Measurements from ENCODE around the gene WSB1.
A peak's percentile ranks its signal among the peaks of the same experiment; 100 is the strongest.
"Not testable (repeated sequence)": the region's sequence is repeated elsewhere in the genome, so short reads cannot be mapped to it uniquely, and the experiment has no call there.

WSB1 gene

DNA sequence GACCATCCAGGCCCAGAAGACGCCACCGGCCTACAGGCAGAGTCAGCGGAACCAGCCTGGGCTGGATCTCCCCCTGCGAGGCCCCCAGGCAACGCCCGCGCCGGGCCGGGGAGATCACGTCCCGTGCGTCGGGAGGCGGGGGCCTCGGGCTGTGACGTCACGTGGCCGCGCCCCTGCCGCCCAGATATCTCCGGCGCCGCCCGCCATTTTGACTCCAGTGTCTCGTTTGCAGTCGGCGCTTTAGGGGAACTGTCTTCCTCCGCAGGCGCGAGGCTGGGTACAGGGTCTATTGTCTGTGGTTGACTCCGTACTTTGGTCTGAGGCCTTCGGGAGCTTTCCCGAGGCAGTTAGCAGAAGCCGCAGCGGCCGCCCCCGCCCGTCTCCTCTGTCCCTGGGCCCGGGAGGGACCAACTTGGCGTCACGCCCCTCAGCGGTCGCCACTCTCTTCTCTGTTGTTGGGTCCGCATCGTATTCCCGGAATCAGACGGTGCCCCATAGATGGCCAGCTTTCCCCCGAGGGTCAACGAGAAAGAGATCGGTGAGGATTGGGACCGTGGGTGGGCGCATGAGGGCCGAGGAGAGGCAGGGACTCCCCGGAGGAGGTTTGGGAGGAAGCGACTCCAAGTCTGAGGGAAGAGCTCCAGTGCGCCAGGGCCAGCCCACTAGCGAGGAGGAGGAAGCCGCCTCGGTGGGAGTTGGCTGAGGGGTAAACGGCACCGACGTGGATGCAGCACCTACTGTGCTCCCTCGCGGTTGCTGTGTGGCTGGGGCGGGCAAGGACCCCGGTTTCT is at the start of gene WSB1:
WSB1 (plus strand) TSS at position 217 of the 791 bp plus-strand sequence; CDS start at position 499, 282 bp downstream.
- peak; percentile 76 to 91 (median 87) for DNase-seq (ENCODE audit: low read depth in 3 of 3)

- DNase-seq (ENCODE audit: low read depth in 3 of 3): no peak
Observed at GRCh38 chr17:27244491-27245223, 49.3 kb upstream of the WSB1 start.

DNA sequence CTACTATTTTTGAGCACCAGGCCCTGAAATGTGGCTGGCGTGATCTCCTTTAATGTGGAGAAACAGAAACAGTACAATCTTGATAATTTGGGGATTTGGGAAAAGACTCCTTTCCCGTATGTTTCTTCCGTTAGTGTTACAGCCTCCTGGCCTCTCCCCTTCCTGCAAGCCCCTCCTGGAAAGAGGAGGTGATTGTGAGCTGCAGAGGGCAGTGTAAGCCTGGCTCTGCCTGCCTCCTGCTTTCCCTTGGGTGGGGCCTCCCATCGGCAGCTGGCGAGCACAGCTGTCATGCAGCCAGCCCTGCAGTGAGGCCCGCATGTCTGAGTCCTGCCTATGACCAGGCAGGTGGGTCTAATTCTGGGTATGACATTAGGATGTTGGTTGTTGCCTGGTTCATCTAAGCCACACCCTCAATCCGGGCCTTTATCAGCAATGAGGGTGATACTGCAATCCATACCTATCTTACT is 48.7 kb upstream of the WSB1 start:
- DNase-seq (ENCODE audit: low read depth in 3 of 3): peak; percentile 4 to 41 (median 8)

DNA sequence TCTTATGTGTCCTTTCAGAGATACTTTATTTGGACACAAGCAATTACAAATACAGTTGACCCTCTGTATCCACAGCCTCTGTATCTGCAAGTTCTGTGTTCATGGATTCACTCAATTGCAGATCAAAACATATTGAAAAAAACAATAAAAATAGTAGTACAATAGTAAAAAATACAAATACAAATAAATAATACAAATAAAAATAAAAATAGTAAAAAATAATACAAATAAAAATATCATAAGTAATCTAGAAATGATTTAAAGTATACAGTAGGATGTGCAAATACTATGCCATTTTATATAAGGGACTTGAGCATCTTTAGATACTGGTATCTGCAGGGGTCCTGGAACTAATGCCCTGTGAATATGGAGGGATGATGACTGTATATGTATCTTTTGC is 47.4 kb upstream of the WSB1 start:
- no peak for DNase-seq (ENCODE audit: low read depth in 3 of 3)

- no peak for DNase-seq (ENCODE audit: low read depth in 3 of 3)
Observed at GRCh38 chr17:27247071-27247957, 46.6 kb upstream of the WSB1 start.

- DNase-seq (ENCODE audit: low read depth in 3 of 3): no peak
Observed at GRCh38 chr17:27247958-27248342, 46.0 kb upstream of the WSB1 start.

DNA sequence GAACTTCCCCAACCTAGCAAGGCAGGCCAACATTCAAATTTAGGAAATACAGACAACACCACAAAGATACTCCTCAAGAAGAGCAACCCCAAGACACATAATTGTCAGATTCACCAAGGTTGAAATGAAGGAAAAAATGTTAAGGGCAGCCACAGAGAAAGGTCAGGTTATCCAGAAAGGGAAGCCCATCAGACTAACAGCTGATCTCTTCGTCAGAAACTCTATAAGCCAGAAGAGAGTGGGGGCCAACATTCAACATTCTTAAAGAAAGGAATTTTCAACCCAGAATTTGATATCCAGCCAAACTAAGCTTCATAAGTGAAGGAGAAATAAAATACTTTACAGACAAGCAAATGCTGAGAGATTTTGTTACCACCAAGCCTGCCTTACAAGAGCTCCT is 43.1 kb upstream of the WSB1 start:
- DNase-seq (ENCODE audit: low read depth in 3 of 3): not testable (repeated sequence)

DNA sequence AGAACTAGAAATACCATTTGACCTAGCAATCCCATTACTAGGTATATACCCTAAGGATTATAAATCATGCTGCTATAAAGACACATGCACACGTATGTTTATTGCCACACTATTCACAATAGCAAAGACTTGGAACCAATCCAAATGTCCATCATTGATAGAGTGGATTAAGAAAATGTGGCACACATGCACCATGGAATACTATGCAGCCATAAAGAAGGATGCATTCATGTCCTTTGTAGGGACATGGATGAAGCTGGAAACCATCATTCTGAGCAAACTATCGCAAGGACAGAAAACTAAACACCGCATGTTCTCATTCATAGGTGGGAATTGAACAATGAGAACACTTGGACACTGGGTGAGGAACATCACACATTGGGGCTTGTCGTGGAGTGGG is 39.1 kb upstream of the WSB1 start:
- DNase-seq (ENCODE audit: low read depth in 3 of 3): not testable (repeated sequence)

GRCh38 chr17:27256225-27257030 is 37.5 kb upstream of the WSB1 start:
- DNase-seq (ENCODE audit: low read depth in 3 of 3): no peak

DNA sequence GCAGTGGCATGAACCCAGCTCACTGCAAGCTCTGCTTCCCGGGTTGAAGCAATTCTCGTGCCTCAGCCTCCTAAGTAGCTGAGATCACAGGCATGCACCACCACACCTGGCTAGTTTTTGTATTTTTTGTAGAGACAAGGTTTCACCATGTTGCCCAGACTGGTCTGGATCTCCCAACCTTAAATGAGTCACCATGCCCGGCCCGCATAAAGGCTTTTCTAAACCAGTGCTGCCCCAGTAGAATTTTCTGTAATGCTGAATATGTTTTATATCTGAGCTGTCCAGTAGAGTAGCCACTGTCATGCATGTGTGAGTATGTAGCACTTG is 36.9 kb upstream of the WSB1 start:
- no peak for DNase-seq (ENCODE audit: low read depth in 3 of 3)

DNA sequence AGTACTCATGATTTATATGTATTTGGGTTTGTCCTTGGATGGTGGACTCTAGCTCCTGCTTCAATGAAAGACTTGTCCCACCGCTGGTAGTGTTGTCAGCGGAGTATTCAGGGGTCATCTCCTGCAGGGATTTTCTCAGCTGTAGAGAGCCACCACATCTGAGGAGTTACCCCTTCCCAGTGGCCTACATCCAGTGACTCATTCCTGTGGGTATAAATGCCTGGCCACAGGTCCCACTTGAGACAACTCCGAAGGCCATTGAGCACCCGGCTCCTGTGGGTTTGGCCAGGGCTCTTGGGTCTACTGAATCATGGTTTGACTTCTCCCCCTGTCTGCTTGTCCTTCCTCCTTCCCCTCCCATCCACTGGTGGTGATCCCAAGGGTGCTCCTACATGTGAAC is 34.6 kb upstream of the WSB1 start:
- no peak for DNase-seq (ENCODE audit: low read depth in 3 of 3)

GRCh38 chr17:27263386-27263785 is 30.5 kb upstream of the WSB1 start:
- DNase-seq (ENCODE audit: low read depth in 3 of 3): no peak

DNA sequence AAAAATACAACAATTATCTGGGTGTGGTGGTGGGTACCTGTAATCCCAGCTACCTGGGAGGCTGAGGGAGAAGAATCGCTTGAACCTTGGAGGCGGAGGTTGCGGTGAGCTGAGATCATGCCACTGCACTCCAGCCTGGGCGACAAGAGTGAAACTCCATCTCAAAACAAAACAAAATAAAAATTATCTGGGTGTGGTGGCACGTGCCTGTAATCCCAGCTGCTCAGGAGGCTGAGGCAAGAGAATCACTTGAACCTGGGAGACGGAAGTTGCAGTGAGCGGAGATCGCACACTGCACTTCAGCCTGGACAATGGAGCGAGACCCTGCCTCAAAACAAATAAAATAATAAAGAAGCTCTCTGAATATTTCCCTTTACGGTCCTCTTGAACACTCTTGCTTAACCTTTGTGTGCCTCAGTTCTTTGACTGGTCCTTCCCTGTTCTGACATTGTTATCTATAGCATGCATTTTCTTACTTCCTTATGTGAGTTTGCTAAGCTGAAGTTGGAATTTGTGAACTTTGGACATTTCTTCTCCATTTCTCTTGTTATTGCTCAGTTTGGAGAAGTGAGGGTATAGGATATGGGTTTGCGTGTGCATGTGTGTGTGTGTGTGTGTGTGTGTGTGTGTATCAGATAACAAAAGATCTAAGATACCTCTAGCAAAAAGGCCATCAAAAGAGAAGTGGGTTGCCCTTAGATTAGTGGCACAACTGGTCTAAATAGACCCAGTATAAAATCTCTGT is 29.7 kb upstream of the WSB1 start:
- no peak for DNase-seq (ENCODE audit: low read depth in 3 of 3)

GRCh38 chr17:27265333-27265732 is 28.6 kb upstream of the WSB1 start:
- no peak for DNase-seq (ENCODE audit: low read depth in 3 of 3)

- no peak for DNase-seq (ENCODE audit: low read depth in 3 of 3)
Observed at GRCh38 chr17:27266228-27266627, 27.7 kb upstream of the WSB1 start.

- no peak for DNase-seq (ENCODE audit: low read depth in 3 of 3)
Observed at GRCh38 chr17:27268394-27269085, 25.4 kb upstream of the WSB1 start.

- no peak for DNase-seq (ENCODE audit: low read depth in 3 of 3)
Observed at GRCh38 chr17:27269201-27269600, 24.7 kb upstream of the WSB1 start.

DNA sequence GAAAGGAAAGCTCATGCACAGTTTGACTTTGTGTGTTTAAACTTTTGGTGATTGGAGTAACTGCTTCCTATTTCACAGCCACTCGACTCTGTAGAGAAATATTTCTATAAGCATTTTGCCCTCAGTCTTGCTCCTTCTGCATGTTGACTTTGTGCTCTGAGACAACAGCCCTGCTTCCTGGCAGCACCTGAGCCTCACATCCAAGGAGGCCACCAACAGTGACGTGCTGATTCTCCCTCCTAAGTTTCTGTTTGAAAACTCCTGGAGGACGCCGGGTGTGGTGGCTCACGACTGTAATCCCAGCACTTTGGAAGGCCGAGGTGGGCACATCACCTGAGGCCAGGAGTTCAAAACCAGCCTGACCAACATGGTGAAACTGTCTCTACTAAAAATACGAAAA is 23.9 kb upstream of the WSB1 start:
- DNase-seq (ENCODE audit: low read depth in 3 of 3): no peak

DNA sequence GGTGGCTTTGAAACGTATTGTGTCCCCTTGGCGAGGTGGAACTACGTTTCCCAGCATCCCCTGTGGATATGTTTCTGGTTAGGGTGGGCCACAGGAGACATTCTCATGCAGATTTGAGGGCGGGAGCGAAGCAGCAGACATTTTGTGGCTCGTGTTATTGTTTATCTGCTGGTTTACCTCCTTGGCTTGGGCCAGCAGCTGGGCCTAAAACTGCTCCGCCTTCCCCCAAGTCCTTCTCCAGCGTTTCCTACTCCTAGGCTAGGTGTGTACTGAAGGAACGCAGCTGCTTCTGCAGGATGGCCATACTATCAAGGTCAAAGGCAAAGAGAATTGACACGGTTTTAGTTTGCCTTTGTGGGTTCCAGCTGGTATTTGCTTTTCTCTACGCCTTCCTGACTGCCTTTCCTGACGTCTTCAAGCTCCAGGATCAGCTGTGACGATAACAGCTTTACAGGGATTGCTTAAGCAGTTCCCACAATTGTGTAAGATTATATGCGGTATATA is 17.2 kb upstream of the WSB1 start:
- DNase-seq (ENCODE audit: low read depth in 3 of 3): no peak

DNA sequence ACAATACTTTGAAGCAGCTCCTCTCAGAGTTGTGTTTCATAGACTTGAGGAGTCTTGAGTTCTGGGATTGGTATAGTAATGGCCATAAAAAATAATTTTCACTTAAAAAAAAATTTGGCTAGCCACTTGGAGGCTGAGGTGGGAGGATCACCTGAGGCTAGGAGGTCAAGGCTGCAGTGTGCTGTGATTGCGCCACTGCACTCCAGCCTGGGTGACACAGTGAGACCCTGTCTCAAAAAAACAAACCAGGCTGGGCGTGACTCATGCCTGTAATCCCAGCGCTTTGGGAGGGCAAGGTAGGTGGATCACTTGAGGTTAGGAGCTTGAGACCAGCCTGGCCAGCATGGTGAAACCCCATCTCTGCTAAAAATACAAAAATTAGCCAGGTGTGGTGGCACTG is 14.8 kb upstream of the WSB1 start:
- not testable (repeated sequence) for DNase-seq (ENCODE audit: low read depth in 3 of 3)

Data from stimulated activated CD4-positive, alpha-beta T cell treated with anti-CD3 and anti-CD28 coated beads, TNF-alpha, amount 100 ng/mL, for 24 hours (primary cell).